NCI-H2029 (cell line): Measurements from ENCODE around the gene KAT6B.
"Not testable (repeated sequence)": the region's sequence is repeated elsewhere in the genome, so short reads cannot be mapped to it uniquely, and the experiment has no call there.

Source experiments
- DNase-seq: peaks from one replicate; lab custom pipeline; 2025; lab: John Stamatoyannopoulos, UW

KAT6B gene

DNA sequence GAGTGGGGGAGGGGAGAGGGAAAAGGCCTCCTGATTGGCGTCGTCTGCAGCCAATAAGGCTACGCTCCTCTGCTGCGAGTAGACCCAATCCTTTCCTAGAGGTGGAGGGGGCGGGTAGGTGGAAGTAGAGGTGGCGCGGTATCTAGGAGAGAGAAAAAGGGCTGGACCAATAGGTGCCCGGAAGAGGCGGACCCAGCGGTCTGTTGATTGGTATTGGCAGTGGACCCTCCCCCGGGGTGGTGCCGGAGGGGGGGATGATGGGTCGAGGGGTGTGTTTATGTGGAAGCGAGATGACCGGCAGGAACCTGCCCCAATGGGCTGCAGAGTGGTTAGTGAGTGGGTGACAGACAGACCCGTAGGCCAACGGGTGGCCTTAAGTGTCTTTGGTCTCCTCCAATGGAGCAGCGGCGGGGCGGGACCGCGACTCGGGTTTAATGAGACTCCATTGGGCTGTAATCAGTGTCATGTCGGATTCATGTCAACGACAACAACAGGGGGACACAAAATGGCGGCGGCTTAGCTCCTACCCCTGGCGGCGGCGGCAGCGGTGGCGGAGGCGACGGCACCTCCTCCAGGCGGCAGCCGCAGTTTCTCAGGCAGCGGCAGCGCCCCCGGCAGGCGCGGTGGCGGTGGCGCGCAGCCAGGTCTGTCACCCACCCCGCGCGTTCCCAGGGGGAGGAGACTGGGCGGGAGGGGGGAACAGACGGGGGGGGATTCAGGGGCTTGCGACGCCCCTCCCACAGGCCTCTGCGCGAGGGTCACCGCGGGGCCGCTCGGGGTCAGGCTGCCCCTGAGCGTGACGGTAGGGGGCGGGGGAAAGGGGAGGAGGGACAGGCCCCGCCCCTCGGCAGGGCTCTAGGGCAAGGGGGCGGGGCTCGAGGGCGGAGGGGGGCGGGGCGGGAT, at the start of gene KAT6B:
Gene KAT6B, plus strand, starts transcription at position 459 of the 903 bp plus-strand sequence. CDS start 16,258 bp downstream, outside the sequence.
- peak; percentile 100 for DNase-seq

GRCh38 chr10:74778436-74779094, 47.8 kb upstream of the KAT6B start:
- no peak for DNase-seq

- DNase-seq, result not testable (repeated sequence)
Measured at GRCh38 chr10:74781870-74782269, 44.5 kb upstream of the KAT6B start.

DNA sequence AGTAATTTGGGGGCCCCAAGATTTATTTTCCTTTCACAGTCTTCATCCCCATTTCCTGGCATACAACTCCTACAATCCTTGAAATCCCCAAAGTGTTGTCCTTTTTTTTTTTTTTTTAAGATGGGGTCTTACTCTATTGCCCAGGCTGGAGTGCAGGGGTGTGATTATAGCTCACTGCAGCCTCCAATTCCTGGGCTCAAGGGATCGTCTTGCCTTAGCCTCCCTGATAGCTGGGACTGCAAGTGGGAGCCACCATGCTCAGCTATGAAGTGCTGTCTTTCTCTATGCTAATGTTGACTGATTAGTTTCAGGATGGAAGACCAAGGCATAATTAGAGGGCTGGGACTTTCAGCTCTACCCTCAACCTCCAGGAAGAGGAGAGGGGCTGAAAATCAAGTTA, 41.9 kb upstream of the KAT6B start:
- no peak for DNase-seq

- peak; percentile 24 for DNase-seq
Measured at GRCh38 chr10:74786126-74786525, 40.3 kb upstream of the KAT6B start.

DNA sequence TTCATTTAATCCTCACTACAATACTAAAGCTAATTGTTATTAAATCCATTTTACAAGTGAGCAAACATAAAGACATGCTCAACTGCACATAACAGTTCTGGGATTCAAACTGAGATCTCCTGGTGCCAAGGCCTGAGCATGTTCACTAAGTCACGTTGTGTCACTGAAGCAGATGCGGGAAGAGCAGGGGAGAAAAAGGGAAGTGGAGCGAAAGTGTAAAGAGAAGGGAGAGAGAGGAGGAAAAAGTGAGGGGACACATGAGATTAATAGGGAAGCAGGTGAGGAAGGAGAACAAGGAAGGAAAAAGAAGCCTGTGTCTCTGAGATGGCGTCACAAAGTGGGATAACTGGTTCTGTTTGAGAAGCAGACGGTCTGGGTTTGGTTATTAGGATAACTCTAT, 38.9 kb upstream of the KAT6B start:
- DNase-seq, result no peak

- DNase-seq, result not testable (repeated sequence)
Measured at GRCh38 chr10:74791979-74792378, 34.4 kb upstream of the KAT6B start.

- no peak for DNase-seq
Measured at GRCh38 chr10:74792726-74793125, 33.7 kb upstream of the KAT6B start.

DNA sequence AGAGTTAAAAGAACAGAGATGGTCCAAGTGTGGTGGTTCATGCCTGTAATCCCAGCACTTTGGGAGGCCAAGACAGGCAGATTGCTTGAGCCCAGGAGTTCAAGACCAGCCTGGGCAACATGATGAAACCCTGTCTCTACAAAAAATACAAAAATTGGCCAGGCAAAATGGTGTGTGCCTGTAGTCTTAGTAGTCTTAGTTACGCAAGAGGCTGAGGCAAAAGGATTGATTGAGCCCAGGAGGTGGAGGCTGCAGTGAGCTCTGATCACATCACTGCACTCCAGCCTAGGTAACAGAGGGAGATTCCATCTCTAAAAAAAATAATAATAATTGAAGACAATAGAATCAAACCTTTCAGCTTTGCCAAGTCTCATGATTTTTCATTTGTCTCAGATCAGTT, 33.2 kb upstream of the KAT6B start:
- not testable (repeated sequence) for DNase-seq

DNA sequence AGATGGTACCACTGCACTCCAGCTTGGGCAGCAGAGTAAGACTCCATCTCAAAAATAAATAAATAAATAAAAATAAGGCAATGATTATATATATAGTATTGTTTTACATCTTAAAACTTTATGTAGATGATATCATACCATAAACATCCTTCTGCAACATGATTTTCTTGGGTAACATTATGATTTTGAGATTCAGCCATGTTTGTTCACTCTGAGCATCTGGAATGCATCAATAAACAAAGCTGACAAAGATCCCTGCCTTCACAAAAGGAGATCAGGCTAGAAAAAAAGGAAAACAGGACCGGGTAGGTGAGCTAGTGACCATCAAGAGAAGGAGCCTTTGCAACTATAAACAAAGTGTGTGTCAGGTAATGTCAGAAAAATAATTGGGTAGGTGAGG, 31.9 kb upstream of the KAT6B start:
- DNase-seq, result no peak

GRCh38 chr10:74797550-74797949, 28.9 kb upstream of the KAT6B start:
- no peak for DNase-seq

DNA sequence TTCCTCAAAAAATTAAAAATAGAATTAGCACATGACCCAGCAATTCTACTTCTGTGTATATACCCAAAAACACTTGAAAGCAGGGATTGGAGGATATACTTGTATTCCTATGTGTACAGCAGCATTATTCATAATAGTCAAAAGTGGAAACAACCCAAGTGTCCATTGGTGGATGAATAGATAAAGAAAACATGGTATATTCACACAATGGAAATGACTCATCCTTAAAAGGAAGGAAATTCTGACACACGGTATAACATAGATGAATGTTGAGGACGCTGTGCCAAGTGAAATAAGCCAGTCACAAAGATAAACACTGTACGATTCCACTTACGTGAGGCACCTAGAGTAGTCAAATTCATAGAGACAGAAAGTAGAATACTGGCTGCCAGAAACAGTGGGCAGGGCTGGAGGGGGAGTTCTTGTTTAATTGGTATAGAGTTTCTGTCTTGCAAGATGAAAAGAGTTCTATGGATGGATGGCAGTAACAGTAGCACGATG, 26.6 kb upstream of the KAT6B start:
- peak; percentile 80 for DNase-seq

- DNase-seq, result no peak
Measured at GRCh38 chr10:74801447-74801846, 25.0 kb upstream of the KAT6B start.

DNA sequence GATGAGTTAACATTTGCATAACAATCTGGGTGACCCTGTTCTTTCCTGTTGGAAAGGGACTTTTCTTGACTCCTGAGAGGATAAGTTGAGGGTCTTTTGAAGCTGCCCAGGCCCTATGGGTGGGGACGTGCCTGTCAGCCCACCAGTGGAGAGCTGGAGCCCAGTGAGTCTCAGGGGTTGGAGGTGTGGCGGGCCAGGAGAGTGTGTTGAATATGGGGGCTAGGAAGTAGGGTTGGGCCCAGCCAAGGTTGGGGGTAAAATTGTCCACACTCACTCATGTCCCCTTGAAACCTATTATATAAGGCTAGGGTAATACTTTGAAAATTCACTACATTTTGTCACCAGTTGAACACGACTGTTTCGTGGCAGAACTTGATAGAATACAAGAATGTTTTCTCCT, 17.9 kb upstream of the KAT6B start:
- no peak for DNase-seq

DNA sequence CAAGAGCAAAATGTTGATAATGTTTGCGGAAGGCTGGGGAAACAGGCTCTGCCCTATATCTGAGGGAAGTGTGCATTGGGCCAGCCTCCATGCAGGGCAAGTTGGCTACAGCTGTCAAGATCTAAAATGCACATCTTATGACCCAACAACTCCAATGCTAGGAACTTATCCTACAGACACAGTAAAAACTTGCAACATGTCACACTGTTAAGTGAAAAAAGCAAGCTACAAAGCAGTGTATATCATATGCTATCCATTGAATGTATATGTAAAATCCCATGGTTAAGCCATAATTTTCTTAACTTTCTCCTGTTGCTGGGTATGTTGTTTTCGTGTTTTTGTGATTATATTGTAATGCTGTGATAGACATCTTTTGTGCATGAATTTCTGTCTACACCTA, 16.3 kb upstream of the KAT6B start:
- no peak for DNase-seq

DNA sequence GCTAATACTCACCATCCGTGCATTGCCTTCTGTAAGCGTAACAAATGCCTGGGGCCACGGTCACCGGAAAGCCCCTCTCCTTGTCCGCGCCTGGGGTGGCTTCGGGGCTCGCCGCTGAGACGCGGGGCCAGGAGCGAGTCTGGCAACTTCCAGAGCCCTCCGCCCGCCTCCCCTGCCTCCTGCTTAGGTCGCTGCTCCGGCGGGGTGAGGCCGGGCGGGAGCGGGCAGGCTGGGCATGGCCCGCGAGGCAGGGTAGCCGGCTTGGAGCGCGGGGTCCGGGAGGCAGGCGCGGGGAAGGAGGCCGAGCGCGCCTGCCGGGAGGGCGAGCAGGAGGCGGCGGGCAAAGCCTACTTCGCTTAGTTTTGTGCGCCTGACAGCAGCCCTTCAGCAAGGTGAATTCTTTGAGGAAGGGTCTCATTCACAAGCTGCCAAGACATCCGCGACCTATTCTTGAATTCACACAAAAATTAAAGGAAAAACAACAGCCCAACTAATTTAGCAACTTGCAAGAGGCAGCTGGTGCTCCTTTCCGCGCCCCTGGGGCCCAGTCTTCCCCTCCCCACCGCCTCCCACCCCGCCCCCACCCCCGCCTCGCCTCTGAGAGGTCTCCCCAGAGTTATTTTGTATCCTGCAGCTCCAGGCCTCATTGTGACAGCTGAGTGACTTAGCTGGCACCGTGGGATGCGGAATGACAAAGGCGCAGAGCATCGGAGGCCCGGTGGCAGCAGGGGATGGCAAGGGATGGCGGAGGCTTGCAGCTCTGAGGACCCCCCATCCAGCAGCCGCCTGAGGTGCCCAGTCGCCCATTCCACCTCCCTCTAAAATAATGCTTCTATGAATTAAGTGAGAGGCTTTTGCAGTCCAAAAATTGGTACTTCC, 12.8 kb upstream of the KAT6B start:
- no peak for DNase-seq

DNA sequence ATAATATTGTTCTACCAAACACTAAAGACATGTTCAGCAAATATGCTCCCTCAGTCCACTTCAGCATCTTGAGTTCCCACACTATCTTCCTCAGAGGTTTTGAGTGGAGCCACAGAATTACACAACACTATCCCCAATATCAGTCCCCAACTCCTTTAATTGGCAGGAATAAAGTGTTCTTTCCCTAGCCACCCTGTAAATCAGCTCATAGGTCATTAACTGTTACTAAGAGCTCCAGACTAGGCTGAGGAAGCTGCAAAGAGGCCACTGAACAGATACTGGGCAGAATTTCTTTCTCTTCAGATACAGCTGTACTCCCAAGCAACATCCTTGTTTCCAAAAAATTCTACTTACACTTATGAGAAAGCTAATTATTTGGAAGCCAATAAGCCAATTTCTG, 11.6 kb upstream of the KAT6B start:
- no peak for DNase-seq

- DNase-seq, result no peak
Measured at GRCh38 chr10:74816824-74817498, 9.4 kb upstream of the KAT6B start.

GRCh38 chr10:74821501-74821900, 4.9 kb upstream of the KAT6B start:
- peak; percentile 81 for DNase-seq

GRCh38 chr10:74822101-74822500, 4.3 kb upstream of the KAT6B start:
- DNase-seq, result no peak

- DNase-seq, result no peak
Measured at GRCh38 chr10:74822521-74823089, 3.8 kb upstream of the KAT6B start.
